Endothelial cell of umbilical vein (primary cell): Measurements from ENCODE around the gene PRKCQ. TPM values are rescaled to one million over a fixed set of nuclear protein-coding genes. Genes with fewer than 3 reads are reported as not detected.

ENCODE experiments used
- BruUV-seq: library from RNA; stranded (reverse); fragments of 400-500 nt; replicated peaks from 2 replicates; lab custom pipeline; 2021; lab: Mats Ljungman, UMichigan
- CTCF ChIA-PET: fragments of 300-600, 350-600 bp; sonication (Branson Sonifier 250); formaldehyde crosslinking; loops from one replicate; lab custom pipeline; 2021; ENCODE audit warnings: antibody characterized with exemption, inconsistent platforms; lab: Charles Lee
- POLR2A ChIA-PET: fragments of 300-600, 350-600 bp; sonication (Branson Sonifier 250); formaldehyde crosslinking; loops from one replicate; lab custom pipeline; 2021; ENCODE audit warnings: antibody characterized with exemption, inconsistent platforms; lab: Charles Lee
- DNase-seq: peaks from one replicate; pipeline ENCODE4 v3.0.0-alpha.2; 2011; ENCODE audit warnings: low read depth, low spot score
- FAIRE-seq: peaks from 2 replicates; lab custom pipeline; 2011; peaks lifted over from hg19 to GRCh38; lab: Jason Lieb, UNC
- H2AFZ ChIP-seq: 2 replicates; pipeline ENCODE4 v1.6.0; 2012; ENCODE audit warnings: low read depth, low read length, control low read depth, inconsistent platforms
- H3K27ac ChIP-seq: 2 replicates; pipeline ENCODE4 v1.5.1; 2011; ENCODE audit warnings: low read depth, mild to moderate bottlenecking, control low read depth, low read length, moderate library complexity; ENCODE audit not compliant: insufficient read depth
- H3K27me3 ChIP-seq, 2 experiments: 2 replicates each; pipeline versions ENCODE4 v1.6.0 to v1.6.1; 2011; ENCODE audit warnings: low read length in 2 of 2, mixed read lengths in 1 of 2; ENCODE audit not compliant: control insufficient read depth in 2 of 2, insufficient read depth in 2 of 2
- H3K36me3 ChIP-seq, 2 experiments: 2 replicates in 1 of 2; 3 replicates in 1 of 2; pipeline ENCODE4 v1.5.1; 2011; ENCODE audit warnings: low read length in 2 of 2, mild to moderate bottlenecking in 1 of 2, moderate library complexity in 1 of 2; ENCODE audit not compliant: control insufficient read depth in 2 of 2, insufficient read depth in 2 of 2; ENCODE audit errors: extremely low read depth in 1 of 2
- H3K4me1 ChIP-seq: 3 replicates; pipeline ENCODE4 v1.5.1; 2011; ENCODE audit warnings: mild to moderate bottlenecking, low read length; ENCODE audit not compliant: control insufficient read depth, insufficient read depth; ENCODE audit errors: extremely low read depth
- H3K4me2 ChIP-seq: 2 replicates; pipeline ENCODE4 v1.6.1; 2011; ENCODE audit warnings: low read length, control low read depth, mixed read lengths; ENCODE audit not compliant: insufficient read depth
- H3K4me3 ChIP-seq, 3 experiments: fragments of 200-600 bp in 1 of 3; sonication (generic), shearing (Covaris generic) in 1 of 3; replicated peaks in 1 of 3; 2 replicates each; pipeline ENCODE4 v1.5.1; 2011 to 2016; ENCODE audit warnings: control low read depth in 3 of 3, low read length in 3 of 3, mild to moderate bottlenecking in 2 of 3, inconsistent platforms in 1 of 3, low read depth in 1 of 3, moderate library complexity in 1 of 3; ENCODE audit not compliant: insufficient read depth in 1 of 3
- H3K79me2 ChIP-seq: 2 replicates; pipeline ENCODE4 v1.6.0; 2012; ENCODE audit warnings: low read length, inconsistent platforms; ENCODE audit not compliant: control insufficient read depth, insufficient read depth
- H3K9ac ChIP-seq: replicated peaks from 2 replicates; pipeline ENCODE3; 2011; ENCODE audit warnings: low read length, control low read depth; ENCODE audit not compliant: insufficient read depth; ENCODE audit errors: extremely low read depth
- H3K9me1 ChIP-seq: replicated peaks from 3 replicates; pipeline ENCODE4 v1.6.0; 2011; ENCODE audit warnings: mild to moderate bottlenecking, low read length; ENCODE audit not compliant: control insufficient read depth, insufficient read depth; ENCODE audit errors: extremely low read depth
- H3K9me3 ChIP-seq: replicated peaks from 2 replicates; pipeline ENCODE4 v1.5.1; 2012; ENCODE audit warnings: low read length, inconsistent platforms; ENCODE audit not compliant: control insufficient read depth, insufficient read depth
- H4K20me1 ChIP-seq: replicated peaks from 2 replicates; pipeline ENCODE3; 2011; ENCODE audit warnings: mild to moderate bottlenecking, low read length; ENCODE audit not compliant: control insufficient read depth, insufficient read depth; ENCODE audit errors: extremely low read depth
- EZH2 ChIP-seq: IDR thresholded peaks from 2 replicates; pipeline ENCODE4 v1.6.1; 2012; ENCODE audit warnings: borderline replicate concordance, low read depth, mild to moderate bottlenecking, moderate library complexity, low read length, inconsistent platforms; ENCODE audit not compliant: severe bottlenecking
- FOS ChIP-seq: IDR thresholded peaks from 2 replicates; pipeline ENCODE4 v1.6.1; 2011; ENCODE audit warnings: mild to moderate bottlenecking, low read length, moderate library complexity, borderline replicate concordance; ENCODE audit not compliant: insufficient read depth
- GATA2 ChIP-seq: IDR thresholded peaks from 2 replicates; pipeline ENCODE4 v1.7.0; 2011; ENCODE audit warnings: low read depth, mild to moderate bottlenecking, moderate library complexity, mixed read lengths, low read length; ENCODE audit not compliant: insufficient read length, insufficient read depth
- JUN ChIP-seq: IDR thresholded peaks from 2 replicates; pipeline ENCODE4 v1.6.1; 2011; ENCODE audit warnings: borderline replicate concordance, low read depth; ENCODE audit not compliant: insufficient read length, insufficient read depth
- MYC ChIP-seq: IDR thresholded peaks from one replicate; pipeline ENCODE4 v1.6.1; 2011; ENCODE audit warnings: mild to moderate bottlenecking, low read depth, low read length
- POLR2A ChIP-seq: IDR thresholded peaks from 2 replicates; pipeline ENCODE4 v1.6.1; 2012; ENCODE audit warnings: low read depth, mild to moderate bottlenecking, control low read depth, low read length
- POLR2AphosphoS5 ChIP-seq: IDR thresholded peaks from 2 replicates; pipeline ENCODE4 v1.6.1; 2012; ENCODE audit warnings: low read depth, mild to moderate bottlenecking, control low read depth, low read length, moderate library complexity; ENCODE audit not compliant: insufficient read depth
- dilution Hi-C: fragments of 300-500 bp; cut with MboI; formaldehyde crosslinking; loops from one replicate; pipeline ENCODE4 v1.15.0; 2019; ENCODE audit warnings: low sequenced_read_pairs; ENCODE audit not compliant: extremely low pct_ligation_motif_present
- intact Hi-C: fragments of 100-400 bp; cut with micrococcal nuclease; formaldehyde crosslinking; loops from one replicate; pipeline ENCODE4 v1.10.0; 2022
- polyA plus RNA-seq, 4 experiments: library from polyadenylated mRNA; depleted of rRNA in 3 of 4; stranded (reverse) in 3 of 4; unstranded in 1 of 4; fragments of >200 nt; gene quantifications; 2 replicates each; pipeline versions ENCODE4 v1.2.1 to v1.2.3, GENCODE V29; 2011 to 2012; ENCODE audit warnings: missing spikeins in 1 of 4
- total RNA-seq: library from RNA; stranded (reverse); gene quantifications from 2 replicates; pipeline ENCODE4 v1.2.3, GENCODE V29; 2021
- TF ChIP-seq, protein P1 (sequence below): IDR thresholded peaks from 2 replicates; pipeline ENCODE4 v1.6.1; 2011; ENCODE audit not compliant: insufficient read depth, insufficient read length
- TF ChIP-seq, protein P2 (sequence below), 2 donors: IDR thresholded peaks; 1 replicate in 1 of 2; 2 replicates in 1 of 2; pipeline ENCODE4 v1.5.1; 2011; ENCODE audit warnings: low read length in 2 of 2, mild to moderate bottlenecking in 2 of 2, moderate library complexity in 2 of 2, control low read depth in 1 of 2, inconsistent platforms in 1 of 2, low read depth in 1 of 2; ENCODE audit not compliant: insufficient read depth in 1 of 2; ENCODE audit errors: extremely low read depth in 1 of 2

The PRKCQ gene
- total and polyA plus RNA-seq, 2 donors (not counting 3 experiments of a cell fraction or from before 2014, with no cell fraction given): 0.32 to 0.55 TPM

GRCh38 chr10:6615971-6616370 lies 35.9 kb upstream of the PRKCQ start:
- Histone ChIP-seq H3K79me2 (no peaks in the 10 kb centered on the region), H3K27ac (no peak overlapping the region), H3K4me3 (no peak overlapping the region), H3K9me1 (no peaks in the 10 kb centered on the region), H2AFZ (no peak overlapping the region), H3K27me3 (no peaks in the 10 kb centered on the region), H3K9me3 (no peaks in the 10 kb centered on the region), H3K36me3 (no peaks in the 10 kb centered on the region), H4K20me1 (no peaks in the 10 kb centered on the region), H3K4me1 (no peaks in the 10 kb centered on the region), H3K9ac (no peak overlapping the region), H3K4me2 (no peak overlapping the region)
- no peak for FAIRE-seq
- dilution Hi-C loops: no loop called here
- intact Hi-C loops: no loop called here
- no TSS peak for BruUV-seq
- ChIA-PET POLR2A (no interaction called here), CTCF (no interaction called here)
- no peak for TF ChIP-seq POLR2AphosphoS5
- no peak for TF ChIP-seq GATA2
- no peak for TF ChIP-seq EZH2
- TF ChIP-seq, protein P1, sequence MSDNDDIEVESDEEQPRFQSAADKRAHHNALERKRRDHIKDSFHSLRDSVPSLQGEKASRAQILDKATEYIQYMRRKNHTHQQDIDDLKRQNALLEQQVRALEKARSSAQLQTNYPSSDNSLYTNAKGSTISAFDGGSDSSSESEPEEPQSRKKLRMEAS: no peak
- TF ChIP-seq FOS: no peak
- TF ChIP-seq JUN: no peak
- no peak for TF ChIP-seq MYC
- TF ChIP-seq, protein P2, sequence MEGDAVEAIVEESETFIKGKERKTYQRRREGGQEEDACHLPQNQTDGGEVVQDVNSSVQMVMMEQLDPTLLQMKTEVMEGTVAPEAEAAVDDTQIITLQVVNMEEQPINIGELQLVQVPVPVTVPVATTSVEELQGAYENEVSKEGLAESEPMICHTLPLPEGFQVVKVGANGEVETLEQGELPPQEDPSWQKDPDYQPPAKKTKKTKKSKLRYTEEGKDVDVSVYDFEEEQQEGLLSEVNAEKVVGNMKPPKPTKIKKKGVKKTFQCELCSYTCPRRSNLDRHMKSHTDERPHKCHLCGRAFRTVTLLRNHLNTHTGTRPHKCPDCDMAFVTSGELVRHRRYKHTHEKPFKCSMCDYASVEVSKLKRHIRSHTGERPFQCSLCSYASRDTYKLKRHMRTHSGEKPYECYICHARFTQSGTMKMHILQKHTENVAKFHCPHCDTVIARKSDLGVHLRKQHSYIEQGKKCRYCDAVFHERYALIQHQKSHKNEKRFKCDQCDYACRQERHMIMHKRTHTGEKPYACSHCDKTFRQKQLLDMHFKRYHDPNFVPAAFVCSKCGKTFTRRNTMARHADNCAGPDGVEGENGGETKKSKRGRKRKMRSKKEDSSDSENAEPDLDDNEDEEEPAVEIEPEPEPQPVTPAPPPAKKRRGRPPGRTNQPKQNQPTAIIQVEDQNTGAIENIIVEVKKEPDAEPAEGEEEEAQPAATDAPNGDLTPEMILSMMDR (IDR thresholded peaks at IDR 0.05; ENCODE audit: extremely low read depth in 1 of 2, insufficient read depth in 1 of 2, low read depth in 1 of 2, low read length in 2 of 2): no peak
- no peak for TF ChIP-seq POLR2A
- no peak for DNase-seq
